ENCODE data around the gene CGB5.

CGB5 gene

DNA sequence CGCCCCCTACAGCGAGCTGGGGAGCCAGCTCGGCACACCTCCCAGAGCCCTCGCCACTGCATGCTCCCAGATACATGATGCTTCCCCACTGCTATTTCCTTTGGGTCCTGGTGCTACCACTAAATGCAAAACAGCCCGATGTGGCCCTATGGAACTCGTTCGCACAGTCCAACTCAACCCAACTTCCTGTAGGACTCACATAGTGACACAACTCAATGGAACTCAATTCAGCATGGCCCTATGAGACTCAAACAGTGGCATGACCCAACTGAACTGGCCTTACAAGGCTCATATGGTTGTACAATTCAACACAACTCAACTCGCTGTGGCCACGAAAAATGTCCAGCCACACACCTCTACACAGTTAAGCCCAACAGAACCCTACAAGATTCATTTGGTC lies 25.4 kb downstream of the CGB5 start:
- Histone ChIP-seq H3K9ac (ENCODE audit: low read length) (no peak overlapping the region), H3K9me3 (replicated peaks; ENCODE audit: insufficient read depth, low read length) (no peaks in the 10 kb centered on the region), H2AFZ (ENCODE audit: low read length) (no peak overlapping the region), H3K36me3 (replicated peaks; ENCODE audit: insufficient read depth, low read length) (no peaks in the 10 kb centered on the region), H3K27ac (ENCODE audit: low read length) (no peak overlapping the region), H4K20me1 (ENCODE audit: insufficient read depth, low read length) (no peaks in the 10 kb centered on the region), H3F3A (ENCODE audit: insufficient read depth, low read length) (no peaks in the 10 kb centered on the region), H3K4me3 (ENCODE audit: low read length) (no peak overlapping the region), H3K79me2 (ENCODE audit: low read length) (no peaks in the 10 kb centered on the region), H3K4me2 (ENCODE audit: low read depth, low read length) (no peak overlapping the region), H3K4me1 (ENCODE audit: low read length) (no peaks in the 10 kb centered on the region), H3K27me3 (replicated peaks; ENCODE audit: insufficient read depth, low read length) (peaks cover 81% of the 10 kb centered on the region), H3K9me2 (replicated peaks; ENCODE audit: insufficient read depth, low read length) (no peaks in the 10 kb centered on the region)
- no peak for DNase-seq
- TF ChIP-seq EZH2 (optimal IDR thresholded peaks at IDR 0.05; ENCODE audit: low read depth, low read length): no peak
- TF ChIP-seq EZH2phosphoT487 (IDR thresholded peaks at IDR 0.05; ENCODE audit: low read length): no peak
- TF ChIP-seq, protein P1, sequence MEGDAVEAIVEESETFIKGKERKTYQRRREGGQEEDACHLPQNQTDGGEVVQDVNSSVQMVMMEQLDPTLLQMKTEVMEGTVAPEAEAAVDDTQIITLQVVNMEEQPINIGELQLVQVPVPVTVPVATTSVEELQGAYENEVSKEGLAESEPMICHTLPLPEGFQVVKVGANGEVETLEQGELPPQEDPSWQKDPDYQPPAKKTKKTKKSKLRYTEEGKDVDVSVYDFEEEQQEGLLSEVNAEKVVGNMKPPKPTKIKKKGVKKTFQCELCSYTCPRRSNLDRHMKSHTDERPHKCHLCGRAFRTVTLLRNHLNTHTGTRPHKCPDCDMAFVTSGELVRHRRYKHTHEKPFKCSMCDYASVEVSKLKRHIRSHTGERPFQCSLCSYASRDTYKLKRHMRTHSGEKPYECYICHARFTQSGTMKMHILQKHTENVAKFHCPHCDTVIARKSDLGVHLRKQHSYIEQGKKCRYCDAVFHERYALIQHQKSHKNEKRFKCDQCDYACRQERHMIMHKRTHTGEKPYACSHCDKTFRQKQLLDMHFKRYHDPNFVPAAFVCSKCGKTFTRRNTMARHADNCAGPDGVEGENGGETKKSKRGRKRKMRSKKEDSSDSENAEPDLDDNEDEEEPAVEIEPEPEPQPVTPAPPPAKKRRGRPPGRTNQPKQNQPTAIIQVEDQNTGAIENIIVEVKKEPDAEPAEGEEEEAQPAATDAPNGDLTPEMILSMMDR (IDR thresholded peaks at IDR 0.05; ENCODE audit: low read length): no peak

DNA sequence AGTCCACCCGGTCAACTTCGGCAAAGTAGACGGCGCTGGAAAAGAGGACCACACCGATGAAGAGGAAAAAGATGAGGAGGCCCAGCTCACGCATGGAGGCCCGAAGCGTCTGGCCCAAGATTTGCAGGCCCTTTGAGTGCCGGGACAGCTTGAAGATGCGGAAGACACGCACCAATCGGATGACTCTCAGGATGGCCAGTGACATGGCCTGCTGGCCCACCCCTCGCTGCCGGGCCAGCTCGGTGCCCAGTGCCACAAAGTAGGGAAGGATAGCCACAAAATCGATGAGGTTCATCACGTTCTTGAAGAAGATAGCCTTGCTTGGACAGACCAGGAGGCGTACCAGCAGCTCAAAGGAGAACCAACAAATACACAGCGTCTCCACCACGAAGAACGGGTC lies 26.8 kb downstream of the CGB5 start:
- H3K9me3 ChIP-seq (replicated peaks; ENCODE audit: insufficient read depth, low read length): no peaks in the 10 kb centered on the region
- peaks cover 67% of the 10 kb centered on the region for H3K27me3 ChIP-seq (replicated peaks; ENCODE audit: insufficient read depth, low read length)
- H3K4me3 ChIP-seq (ENCODE audit: low read length): no peak overlapping the region
- no peaks in the 10 kb centered on the region for H3K79me2 ChIP-seq (ENCODE audit: low read length)
- no peaks in the 10 kb centered on the region for H3K9me2 ChIP-seq (replicated peaks; ENCODE audit: insufficient read depth, low read length)
- TF ChIP-seq EZH2phosphoT487 (IDR thresholded peaks at IDR 0.05; ENCODE audit: low read length) (no peak), EZH2 (optimal IDR thresholded peaks at IDR 0.05; ENCODE audit: low read depth, low read length) (no peak)
- TF ChIP-seq, protein P1 (IDR thresholded peaks at IDR 0.05; ENCODE audit: low read length): no peak
- H3K4me1 ChIP-seq (ENCODE audit: low read length): no peaks in the 10 kb centered on the region
- H4K20me1 ChIP-seq (ENCODE audit: insufficient read depth, low read length): no peaks in the 10 kb centered on the region
- DNase-seq: no peak
- no peaks in the 10 kb centered on the region for H3F3A ChIP-seq (ENCODE audit: insufficient read depth, low read length)
- H3K27ac ChIP-seq (ENCODE audit: low read length): no peak overlapping the region
- H3K36me3 ChIP-seq (replicated peaks; ENCODE audit: insufficient read depth, low read length): no peaks in the 10 kb centered on the region
- no peak overlapping the region for H3K9ac ChIP-seq (ENCODE audit: low read length)
- no peak overlapping the region for H2AFZ ChIP-seq (ENCODE audit: low read length)
- H3K4me2 ChIP-seq (ENCODE audit: low read depth, low read length): no peak overlapping the region

DNA sequence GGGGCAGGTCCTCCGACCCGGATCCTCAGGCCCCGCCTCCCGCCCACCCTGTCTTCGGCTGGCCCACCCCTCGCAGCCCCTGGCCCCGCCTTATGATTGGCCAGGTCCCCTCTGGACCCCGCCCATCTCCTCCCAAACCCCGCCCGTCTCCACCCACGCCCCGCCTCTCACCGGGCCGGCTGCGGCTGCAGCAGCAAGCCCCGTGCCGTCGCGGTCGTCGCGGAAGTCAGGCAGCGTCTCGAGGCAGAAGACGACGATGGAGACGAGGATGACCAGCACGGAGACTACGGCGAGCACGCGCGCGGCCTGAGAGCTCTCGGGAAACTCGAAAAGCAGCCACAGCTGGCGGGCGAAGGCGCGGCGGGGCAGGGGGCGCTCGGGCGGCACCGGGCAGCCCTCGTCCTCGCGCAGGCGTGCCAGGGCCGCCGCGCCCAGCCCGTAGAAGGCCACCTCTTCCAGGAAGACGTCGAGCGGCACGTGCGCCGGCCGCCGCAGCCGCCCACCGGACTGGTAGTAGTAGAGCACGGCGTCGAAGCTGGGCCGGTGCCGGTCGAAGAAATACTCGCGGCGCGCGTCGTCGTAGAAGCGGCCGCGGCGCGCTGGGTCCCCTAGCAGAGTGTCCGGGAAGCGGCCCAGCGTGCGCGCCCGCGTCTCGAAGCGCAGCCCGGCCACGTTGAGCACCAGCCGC lies 28.4 kb downstream of the CGB5 start:
- no peak for DNase-seq
- Histone ChIP-seq H4K20me1 (ENCODE audit: insufficient read depth, low read length) (no peaks in the 10 kb centered on the region), H3K9ac (ENCODE audit: low read length) (no peak overlapping the region), H3K4me2 (ENCODE audit: low read depth, low read length) (no peak overlapping the region), H3K9me3 (replicated peaks; ENCODE audit: insufficient read depth, low read length) (no peaks in the 10 kb centered on the region), H3K79me2 (ENCODE audit: low read length) (no peaks in the 10 kb centered on the region), H3K4me3 (ENCODE audit: low read length) (no peak overlapping the region), H2AFZ (ENCODE audit: low read length) (no peak overlapping the region), H3K27ac (ENCODE audit: low read length) (no peak overlapping the region), H3K36me3 (replicated peaks; ENCODE audit: insufficient read depth, low read length) (no peaks in the 10 kb centered on the region), H3K9me2 (replicated peaks; ENCODE audit: insufficient read depth, low read length) (no peaks in the 10 kb centered on the region), H3K4me1 (ENCODE audit: low read length) (no peaks in the 10 kb centered on the region), H3F3A (ENCODE audit: insufficient read depth, low read length) (no peaks in the 10 kb centered on the region), H3K27me3 (replicated peaks; ENCODE audit: insufficient read depth, low read length) (peaks cover 51% of the 10 kb centered on the region)
- TF ChIP-seq, protein P1 (IDR thresholded peaks at IDR 0.05; ENCODE audit: low read length): no peak
- TF ChIP-seq EZH2phosphoT487 (IDR thresholded peaks at IDR 0.05; ENCODE audit: low read length): no peak
- TF ChIP-seq EZH2 (optimal IDR thresholded peaks at IDR 0.05; ENCODE audit: low read depth, low read length): no peak
